SK-N-SH (cell line): Measurements from ENCODE around the gene ADGRF4. TPM values are rescaled to one million over a fixed set of nuclear protein-coding genes. Genes with fewer than 3 reads are reported as not detected.

Experiments used
- CTCF ChIA-PET: fragments of 300-600, 350-600 bp; formaldehyde crosslinking; extraction: SDS; loops from one replicate; lab custom pipeline; 2021; lab: Yijun Ruan, JAX
- POLR2A ChIA-PET: fragments of 350-600 bp; sonication (Branson Sonifier 250); formaldehyde crosslinking; extraction: SDS; loops from one replicate; lab custom pipeline; 2020; ENCODE audit warnings: antibody characterized with exemption, inconsistent platforms; lab: Yijun Ruan, JAX
- DNase-seq: peaks from one replicate; pipeline ENCODE4 v3.0.0; 2012
- H2AFZ ChIP-seq: fragments of 200-600 bp; sonication (generic); 2 replicates; pipeline ENCODE4 v1.8.1; 2016; ENCODE audit warnings: antibody characterized with exemption, mild to moderate bottlenecking, low read depth
- H3F3A ChIP-seq: fragments of 200-600 bp; sonication (generic); replicated peaks from 2 replicates; pipeline ENCODE3; 2016; ENCODE audit warnings: antibody characterized with exemption, mild to moderate bottlenecking; ENCODE audit not compliant: insufficient read depth
- H3K27ac ChIP-seq, 2 experiments: fragments of 200-500 bp in 1 of 2; fragments of 200-600 bp in 1 of 2; sonication (Bioruptor generic) in 1 of 2; sonication (generic), shearing (Covaris generic) in 1 of 2; 2 replicates each; pipeline versions ENCODE4 v1.5.1 to v1.6.1; 2014 to 2016; ENCODE audit warnings: low read depth in 2 of 2, inconsistent platforms in 1 of 2, low read length in 1 of 2, mild to moderate bottlenecking in 1 of 2, mixed read lengths in 1 of 2
- H3K27me3 ChIP-seq: fragments of 200-600 bp; sonication (generic), shearing (Covaris generic); 2 replicates; pipeline ENCODE4 v1.6.1; 2016; ENCODE audit warnings: mixed run types; ENCODE audit not compliant: insufficient read depth
- H3K36me3 ChIP-seq, 2 experiments: fragments of 200-500 bp in 1 of 2; fragments of 200-600 bp in 1 of 2; sonication (Bioruptor generic) in 1 of 2; sonication (generic) in 1 of 2; replicated peaks in 1 of 2; 2 replicates each; pipeline versions ENCODE3 to v1.5.1; 2014 to 2016; ENCODE audit warnings: low read length in 1 of 2, mild to moderate bottlenecking in 1 of 2; ENCODE audit not compliant: insufficient read depth in 2 of 2, control insufficient read depth in 1 of 2
- H3K4me1 ChIP-seq, 2 experiments: fragments of 200-500 bp in 1 of 2; fragments of 200-600 bp in 1 of 2; sonication (Bioruptor generic) in 1 of 2; sonication (generic), shearing (Covaris generic) in 1 of 2; 2 replicates each; pipeline versions ENCODE4 v1.5.1 to v1.6.1; 2014 to 2016; ENCODE audit warnings: low read depth in 1 of 2, low read length in 1 of 2, mixed run types in 1 of 2; ENCODE audit not compliant: insufficient read depth in 2 of 2, control insufficient read depth in 1 of 2
- H3K4me2 ChIP-seq: fragments of 200-600 bp; sonication (generic), shearing (Covaris generic); 2 replicates; pipeline ENCODE4 v1.6.1; 2017; ENCODE audit warnings: mixed run types
- H3K4me3 ChIP-seq, 2 experiments: fragments of 200-500 bp in 1 of 2; fragments of 200-600 bp in 1 of 2; sonication (Bioruptor generic) in 1 of 2; sonication (generic), shearing (Covaris generic) in 1 of 2; 2 replicates each; pipeline versions ENCODE4 v1.5.1 to v1.8.1; 2014 to 2016; ENCODE audit warnings: low read depth in 2 of 2, inconsistent platforms in 1 of 2, low read length in 1 of 2, mild to moderate bottlenecking in 1 of 2, mixed read lengths in 1 of 2, moderate library complexity in 1 of 2
- H3K79me2 ChIP-seq: fragments of 200-600 bp; sonication (generic); 2 replicates; pipeline ENCODE4 v1.8.1; 2017; ENCODE audit warnings: mild to moderate bottlenecking; ENCODE audit not compliant: insufficient read depth
- H3K9ac ChIP-seq: fragments of 200-600 bp; sonication (generic); 2 replicates; pipeline ENCODE4 v1.6.1; 2017; ENCODE audit warnings: mixed run types
- H3K9me2 ChIP-seq: fragments of 200-600 bp; sonication (generic); 2 replicates; pipeline ENCODE4 v1.6.1; 2017; ENCODE audit warnings: mixed run types
- H3K9me3 ChIP-seq: fragments of 200-600 bp; sonication (generic); 2 replicates; pipeline ENCODE4 v1.6.1; 2017; ENCODE audit warnings: mixed run types, mild to moderate bottlenecking, moderate library complexity
- H4K20me1 ChIP-seq: fragments of 200-600 bp; sonication (generic); 2 replicates; pipeline ENCODE4 v1.6.1; 2017; ENCODE audit warnings: mild to moderate bottlenecking, mixed run types; ENCODE audit not compliant: insufficient read depth
- CHD2 ChIP-seq: fragments of 150-350 bp; IDR thresholded peaks from 2 replicates; pipeline ENCODE4 v1.6.1; 2018; ENCODE audit warnings: low read length; ENCODE audit not compliant: partially characterized antibody
- EP300 ChIP-seq, 2 experiments: IDR thresholded peaks; 2 replicates each; pipeline versions ENCODE4 v1.4.0 to v1.6.1; 2012; ENCODE audit warnings: borderline replicate concordance in 1 of 2, low read depth in 1 of 2, low read length in 1 of 2
- FOSL2 ChIP-seq: IDR thresholded peaks from 2 replicates; pipeline ENCODE4 v1.4.0; 2012; ENCODE audit warnings: low read depth, mild to moderate bottlenecking, moderate library complexity, borderline replicate concordance
- FOXJ3 ChIP-seq: sonication (generic); formaldehyde crosslinking; IDR thresholded peaks from 2 replicates; pipeline ENCODE4 v1.5.1; 2020; ENCODE audit warnings: mild to moderate bottlenecking, missing genetic modification reagents
- FOXM1 ChIP-seq: IDR thresholded peaks from 2 replicates; pipeline ENCODE4 v1.4.0; 2012; ENCODE audit warnings: low read depth, mild to moderate bottlenecking
- GABPA ChIP-seq: IDR thresholded peaks from 2 replicates; pipeline ENCODE4 v1.4.0; 2012; ENCODE audit warnings: low read depth, mild to moderate bottlenecking
- GATA2 ChIP-seq: sonication (generic); formaldehyde crosslinking; IDR thresholded peaks from 2 replicates; pipeline ENCODE4 v1.5.0; 2020; ENCODE audit warnings: mild to moderate bottlenecking, missing genetic modification reagents
- MEF2A ChIP-seq: IDR thresholded peaks from 2 replicates; pipeline ENCODE4 v1.4.0; 2012; ENCODE audit warnings: low read depth, borderline replicate concordance
- MXI1 ChIP-seq: IDR thresholded peaks from 2 replicates; pipeline ENCODE4 v1.6.1; 2012; ENCODE audit warnings: mild to moderate bottlenecking, low read depth, low read length, improper control_type of control experiment
- NFIC ChIP-seq: IDR thresholded peaks from 2 replicates; pipeline ENCODE4 v1.4.0; 2012; ENCODE audit warnings: borderline replicate concordance
- REST ChIP-seq: IDR thresholded peaks from 2 replicates; pipeline ENCODE4 v1.6.1; 2012; ENCODE audit warnings: mild to moderate bottlenecking, low read depth, low read length, moderate library complexity
- SMC3 ChIP-seq: IDR thresholded peaks from 2 replicates; pipeline ENCODE4 v1.6.1; 2012; ENCODE audit warnings: low read depth, low read length, improper control_type of control experiment
- YY1 ChIP-seq: IDR thresholded peaks from 2 replicates; pipeline ENCODE4 v1.4.0; 2012; ENCODE audit warnings: low read depth, mild to moderate bottlenecking
- WGBS: methylation state at CpG from one replicate; pipeline ENCODE4 v1.1.6; 2017; ENCODE audit warnings: low lambda C conversion rate; 5-methylcytosine and 5-hydroxymethylcytosine counted together
- polyA plus RNA-seq, 3 experiments: library from polyadenylated mRNA; depleted of rRNA; stranded (reverse); fragments of >200 nt; gene quantifications; 2 replicates each; pipeline ENCODE4 v1.2.3, GENCODE V29; 2012
- TF ChIP-seq, protein P1 (sequence below): fragments of 150-350 bp; IDR thresholded peaks from 2 replicates; pipeline ENCODE4 v1.6.1; 2016; ENCODE audit warnings: mild to moderate bottlenecking, low read depth, low read length
- TF ChIP-seq, protein P2 (sequence below): IDR thresholded peaks from 2 replicates; pipeline ENCODE4 v1.4.0; 2012; ENCODE audit warnings: low read depth, borderline replicate concordance

The ADGRF4 gene
- polyA plus RNA-seq, 1 of the 3 experiments (the other 2 are of a cell fraction) = not detected

- H3K9me3 ChIP-seq = no peaks in the 10 kb centered on the region
- no peak overlapping the region for H3K27ac ChIP-seq
- no peaks in the 10 kb centered on the region; the same call in 1 of the 2 replicates for H3K27me3 ChIP-seq
- H3F3A ChIP-seq = no peaks in the 10 kb centered on the region
- TF ChIP-seq NFIC (no peak), MXI1 (no peak), FOXM1 (no peak), CHD2 (no peak), REST (no peak), MEF2A (no peak), GATA2 (CRISPR knock-in tag) (no peak), FOSL2 (no peak)
- TF ChIP-seq, protein P1, sequence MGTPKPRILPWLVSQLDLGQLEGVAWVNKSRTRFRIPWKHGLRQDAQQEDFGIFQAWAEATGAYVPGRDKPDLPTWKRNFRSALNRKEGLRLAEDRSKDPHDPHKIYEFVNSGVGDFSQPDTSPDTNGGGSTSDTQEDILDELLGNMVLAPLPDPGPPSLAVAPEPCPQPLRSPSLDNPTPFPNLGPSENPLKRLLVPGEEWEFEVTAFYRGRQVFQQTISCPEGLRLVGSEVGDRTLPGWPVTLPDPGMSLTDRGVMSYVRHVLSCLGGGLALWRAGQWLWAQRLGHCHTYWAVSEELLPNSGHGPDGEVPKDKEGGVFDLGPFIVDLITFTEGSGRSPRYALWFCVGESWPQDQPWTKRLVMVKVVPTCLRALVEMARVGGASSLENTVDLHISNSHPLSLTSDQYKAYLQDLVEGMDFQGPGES = no peak
- TF ChIP-seq, protein P2, sequence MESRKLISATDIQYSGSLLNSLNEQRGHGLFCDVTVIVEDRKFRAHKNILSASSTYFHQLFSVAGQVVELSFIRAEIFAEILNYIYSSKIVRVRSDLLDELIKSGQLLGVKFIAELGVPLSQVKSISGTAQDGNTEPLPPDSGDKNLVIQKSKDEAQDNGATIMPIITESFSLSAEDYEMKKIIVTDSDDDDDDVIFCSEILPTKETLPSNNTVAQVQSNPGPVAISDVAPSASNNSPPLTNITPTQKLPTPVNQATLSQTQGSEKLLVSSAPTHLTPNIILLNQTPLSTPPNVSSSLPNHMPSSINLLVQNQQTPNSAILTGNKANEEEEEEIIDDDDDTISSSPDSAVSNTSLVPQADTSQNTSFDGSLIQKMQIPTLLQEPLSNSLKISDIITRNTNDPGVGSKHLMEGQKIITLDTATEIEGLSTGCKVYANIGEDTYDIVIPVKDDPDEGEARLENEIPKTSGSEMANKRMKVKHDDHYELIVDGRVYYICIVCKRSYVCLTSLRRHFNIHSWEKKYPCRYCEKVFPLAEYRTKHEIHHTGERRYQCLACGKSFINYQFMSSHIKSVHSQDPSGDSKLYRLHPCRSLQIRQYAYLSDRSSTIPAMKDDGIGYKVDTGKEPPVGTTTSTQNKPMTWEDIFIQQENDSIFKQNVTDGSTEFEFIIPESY = no peak
- no peak overlapping the region for H3K4me2 ChIP-seq
- H3K9me2 ChIP-seq = no peaks in the 10 kb centered on the region
- no peak for DNase-seq
- H3K36me3 ChIP-seq = no peaks in the 10 kb centered on the region
- ChIA-PET POLR2A (no interaction called here), CTCF (no interaction called here)
- H2AFZ ChIP-seq = no peak overlapping the region
- H3K79me2 ChIP-seq = no peaks in the 10 kb centered on the region
- no peaks in the 10 kb centered on the region for H4K20me1 ChIP-seq
- H3K4me3 ChIP-seq = no peak overlapping the region
- no peaks in the 10 kb centered on the region for H3K4me1 ChIP-seq
- no peak overlapping the region for H3K9ac ChIP-seq
- WGBS = 0% methylated on average over 1 of the region's 1 CpG
Observed at GRCh38 chr6:47686411-47686810, 12.0 kb upstream of the ADGRF4 start.

- Histone ChIP-seq H2AFZ (no peak overlapping the region), H3K4me3 (no peak overlapping the region), H3K9ac (no peak overlapping the region), H3K4me2 (no peak overlapping the region), H3K9me3 (no peaks in the 10 kb centered on the region), H3K27me3 (no peaks in the 10 kb centered on the region; the same call in 1 of the 2 replicates), H3K79me2 (no peaks in the 10 kb centered on the region), H3K27ac (no peak overlapping the region), H3K9me2 (no peaks in the 10 kb centered on the region), H3F3A (no peaks in the 10 kb centered on the region), H3K36me3 (no peaks in the 10 kb centered on the region), H4K20me1 (no peaks in the 10 kb centered on the region), H3K4me1 (no peaks in the 10 kb centered on the region)
- DNase-seq = no peak
- TF ChIP-seq FOXM1 = no peak
- TF ChIP-seq YY1 = no peak
- TF ChIP-seq GABPA = no peak
- no peak for TF ChIP-seq SMC3
- no peak for TF ChIP-seq FOXJ3 (CRISPR knock-in tag)
- TF ChIP-seq EP300 (IDR thresholded peaks at IDR 0.05; ENCODE audit: borderline replicate concordance in 1 of 2, low read depth in 1 of 2, low read length in 1 of 2) = no peak
- CTCF ChIA-PET = interaction anchor here (1.0 kb wide), 1 partner anchor 101 kb away, joined by 3 read pairs; no protein-coding TSS in a partner anchor
- POLR2A ChIA-PET = no interaction called here
- 0% methylated on average over 2 of the region's 2 CpGs for WGBS
Observed at GRCh38 chr6:47687432-47687831, 10.9 kb upstream of the ADGRF4 start.
